ENCODE data around the gene WDR53. TPM values are rescaled to one million over a fixed set of nuclear protein-coding genes. Genes with fewer than 3 reads are reported as not detected.
A peak's percentile ranks its signal among the peaks of the same experiment; 100 is the strongest.

Gene WDR53
- total RNA-seq, 4 donors from 2014 or later: 3.8 to 8.7 (median 5.6) TPM

DNA sequence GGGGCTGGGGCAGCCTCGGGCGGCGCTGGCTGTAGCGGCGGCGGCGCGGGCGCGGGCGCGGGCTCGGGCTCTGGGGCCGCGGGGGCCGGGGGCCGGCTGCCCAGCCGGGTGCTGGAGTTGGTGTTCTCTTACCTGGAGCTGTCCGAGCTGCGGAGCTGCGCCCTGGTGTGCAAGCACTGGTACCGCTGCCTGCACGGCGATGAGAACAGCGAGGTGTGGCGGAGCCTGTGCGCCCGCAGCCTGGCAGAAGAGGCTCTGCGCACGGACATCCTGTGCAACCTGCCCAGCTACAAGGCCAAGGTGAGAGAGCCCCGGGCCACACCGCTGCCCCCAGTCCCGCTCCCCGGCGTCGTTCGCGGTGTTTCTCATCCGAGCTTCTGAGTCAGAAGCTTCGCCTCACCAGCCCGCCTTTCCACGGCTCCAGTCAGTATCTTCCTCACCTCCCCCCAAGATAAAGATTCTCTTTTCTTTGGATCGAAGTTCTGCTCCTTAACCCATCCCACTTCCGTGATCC is 706 bp upstream of the WDR53 start:
- peak overlapping the region; percentile 87 to 96 (median 92) for H3K27ac ChIP-seq (replicated peaks in 1 of 4)
- peaks cover 0 to 16% (median 9%) of the 10 kb centered on the region in 4 donors for H3K36me3 ChIP-seq
- intact Hi-C loops (cut with DNase I): loop anchor here (5.0 kb wide), 1 partner anchor 373 kb away; the partner anchor contains the start of gene NCBP2
- H3K4me3 ChIP-seq: peak overlapping the region; percentile 92 to 96 (median 93)
- no peaks in the 10 kb centered on the region for H3K27me3 ChIP-seq
- DNase-seq (ENCODE audit: extremely low spot score): peak; percentile 91
- TF ChIP-seq, protein P1, sequence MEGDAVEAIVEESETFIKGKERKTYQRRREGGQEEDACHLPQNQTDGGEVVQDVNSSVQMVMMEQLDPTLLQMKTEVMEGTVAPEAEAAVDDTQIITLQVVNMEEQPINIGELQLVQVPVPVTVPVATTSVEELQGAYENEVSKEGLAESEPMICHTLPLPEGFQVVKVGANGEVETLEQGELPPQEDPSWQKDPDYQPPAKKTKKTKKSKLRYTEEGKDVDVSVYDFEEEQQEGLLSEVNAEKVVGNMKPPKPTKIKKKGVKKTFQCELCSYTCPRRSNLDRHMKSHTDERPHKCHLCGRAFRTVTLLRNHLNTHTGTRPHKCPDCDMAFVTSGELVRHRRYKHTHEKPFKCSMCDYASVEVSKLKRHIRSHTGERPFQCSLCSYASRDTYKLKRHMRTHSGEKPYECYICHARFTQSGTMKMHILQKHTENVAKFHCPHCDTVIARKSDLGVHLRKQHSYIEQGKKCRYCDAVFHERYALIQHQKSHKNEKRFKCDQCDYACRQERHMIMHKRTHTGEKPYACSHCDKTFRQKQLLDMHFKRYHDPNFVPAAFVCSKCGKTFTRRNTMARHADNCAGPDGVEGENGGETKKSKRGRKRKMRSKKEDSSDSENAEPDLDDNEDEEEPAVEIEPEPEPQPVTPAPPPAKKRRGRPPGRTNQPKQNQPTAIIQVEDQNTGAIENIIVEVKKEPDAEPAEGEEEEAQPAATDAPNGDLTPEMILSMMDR (IDR thresholded peaks at IDR 0.05): no peak
- TF ChIP-seq POLR2AphosphoS5 (IDR thresholded peaks at IDR 0.05) (no peak), EP300 (IDR thresholded peaks at IDR 0.05) (no peak), POLR2A (IDR thresholded peaks at IDR 0.05; ENCODE audit: low read depth) (no peak)
- H3K9me3 ChIP-seq: no peaks in the 10 kb centered on the region
- peaks cover 29 to 60% (median 38%) of the 10 kb centered on the region in 4 donors for H3K4me1 ChIP-seq
- 3% methylated on average over 14 of the region's 44 CpGs for WGBS

DNA sequence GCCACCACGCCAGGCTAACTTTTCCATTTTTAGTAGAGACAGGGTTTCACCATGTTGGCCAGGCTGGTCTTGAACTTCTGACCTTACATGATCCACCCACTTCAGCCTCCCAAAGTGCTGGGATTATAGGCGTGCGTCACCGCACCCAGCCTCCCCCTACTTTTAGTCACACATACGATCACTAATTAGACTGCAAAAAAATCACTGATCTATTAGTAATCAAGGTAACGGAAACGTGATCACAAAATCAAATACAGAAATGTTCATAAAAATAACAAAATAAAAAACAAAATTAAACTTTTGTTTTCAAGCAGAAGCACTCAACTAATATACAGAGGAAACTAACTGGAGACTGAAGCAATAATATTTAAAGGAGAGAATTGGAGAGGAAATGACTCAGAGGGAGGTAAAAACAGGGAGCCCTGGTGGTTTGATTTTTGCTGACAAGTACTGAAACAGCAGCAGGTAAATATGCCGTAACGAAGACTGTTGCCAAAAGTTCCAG is 4.6 kb downstream of the WDR53 start:
- Histone ChIP-seq H3K27me3 (no peaks in the 10 kb centered on the region), H3K4me1 (peaks cover 9 to 17% (median 13%) of the 10 kb centered on the region in 4 donors), H3K9me3 (no peaks in the 10 kb centered on the region), H3K4me3 (no peak overlapping the region), H3K27ac (replicated peaks in 1 of 4) (no peak overlapping the region), H3K36me3 (peaks cover 12 to 50% (median 27%) of the 10 kb centered on the region in 4 donors)
- TF ChIP-seq, protein P1 (IDR thresholded peaks at IDR 0.05): no peak
- TF ChIP-seq POLR2A (IDR thresholded peaks at IDR 0.05; ENCODE audit: low read depth): no peak
- no peak for TF ChIP-seq POLR2AphosphoS5 (IDR thresholded peaks at IDR 0.05)
- TF ChIP-seq EP300 (IDR thresholded peaks at IDR 0.05): no peak
- intact Hi-C loops (cut with DNase I): no loop called here
- WGBS: 90% methylated on average over 9 of the region's 9 CpGs
- no peak for DNase-seq (ENCODE audit: extremely low spot score)

DNA sequence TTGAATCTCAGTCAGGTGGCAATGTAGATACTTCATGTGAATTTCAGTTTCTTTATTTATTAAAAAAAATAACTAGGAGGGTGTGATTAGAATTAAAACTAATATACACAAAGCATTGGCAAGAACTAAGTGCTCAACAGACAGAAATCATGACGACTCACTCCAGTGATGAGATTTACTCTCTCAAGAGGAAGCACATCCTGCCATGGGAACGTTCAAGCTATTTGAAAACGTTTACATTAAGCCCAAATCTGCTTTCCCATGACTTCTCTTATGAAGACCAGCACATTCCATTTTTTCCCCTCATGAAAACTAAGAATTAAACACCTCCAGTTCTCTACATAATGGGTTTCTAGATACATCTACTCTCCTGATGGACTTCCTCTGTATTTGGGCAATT is 8.5 kb downstream of the WDR53 start:
- Histone ChIP-seq H3K27ac (replicated peaks in 1 of 4) (no peak overlapping the region), H3K4me3 (no peak overlapping the region), H3K27me3 (no peaks in the 10 kb centered on the region), H3K36me3 (peaks cover 12 to 40% (median 18%) of the 10 kb centered on the region in 4 donors), H3K4me1 (no peaks in the 10 kb centered on the region), H3K9me3 (no peaks in the 10 kb centered on the region)
- DNase-seq (ENCODE audit: extremely low spot score): no peak
- TF ChIP-seq EP300 (IDR thresholded peaks at IDR 0.05): no peak
- TF ChIP-seq, protein P1 (IDR thresholded peaks at IDR 0.05): no peak
- WGBS: 33% methylated on average over 3 of the region's 3 CpGs
- intact Hi-C loops (cut with DNase I): no loop called here

DNA sequence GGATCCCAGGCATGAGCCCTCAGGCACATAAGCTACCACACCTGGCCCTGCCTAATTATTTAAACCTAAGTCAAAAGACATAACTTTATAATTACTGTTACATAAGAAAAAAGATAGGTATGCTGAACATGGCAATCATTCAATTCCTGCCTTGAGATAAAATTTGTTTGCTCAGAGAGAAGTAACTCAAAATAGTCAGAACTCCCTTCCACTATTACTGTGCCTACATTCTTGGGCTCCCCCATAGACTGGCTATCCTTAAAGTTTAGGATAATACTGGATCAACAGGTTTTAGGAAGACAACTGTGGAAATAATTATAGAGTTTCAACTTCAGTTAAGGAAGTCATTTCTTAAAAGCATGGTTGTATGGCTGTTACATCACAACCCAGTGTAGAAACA is 9.9 kb downstream of the WDR53 start:
- intact Hi-C loops (cut with DNase I): no loop called here
- H3K27ac ChIP-seq (replicated peaks in 1 of 4): no peak overlapping the region
- no peak for DNase-seq (ENCODE audit: extremely low spot score)
- no peaks in the 10 kb centered on the region for H3K9me3 ChIP-seq
- TF ChIP-seq POLR2AphosphoS5 (IDR thresholded peaks at IDR 0.05) (no peak), POLR2A (IDR thresholded peaks at IDR 0.05; ENCODE audit: low read depth) (no peak), EP300 (IDR thresholded peaks at IDR 0.05) (no peak)
- TF ChIP-seq, protein P1 (IDR thresholded peaks at IDR 0.05): no peak
- H3K4me3 ChIP-seq: no peak overlapping the region
- H3K36me3 ChIP-seq: peaks cover 12 to 50% (median 21%) of the 10 kb centered on the region in 4 donors
- H3K4me1 ChIP-seq: no peaks in the 10 kb centered on the region
- H3K27me3 ChIP-seq: no peaks in the 10 kb centered on the region

DNA sequence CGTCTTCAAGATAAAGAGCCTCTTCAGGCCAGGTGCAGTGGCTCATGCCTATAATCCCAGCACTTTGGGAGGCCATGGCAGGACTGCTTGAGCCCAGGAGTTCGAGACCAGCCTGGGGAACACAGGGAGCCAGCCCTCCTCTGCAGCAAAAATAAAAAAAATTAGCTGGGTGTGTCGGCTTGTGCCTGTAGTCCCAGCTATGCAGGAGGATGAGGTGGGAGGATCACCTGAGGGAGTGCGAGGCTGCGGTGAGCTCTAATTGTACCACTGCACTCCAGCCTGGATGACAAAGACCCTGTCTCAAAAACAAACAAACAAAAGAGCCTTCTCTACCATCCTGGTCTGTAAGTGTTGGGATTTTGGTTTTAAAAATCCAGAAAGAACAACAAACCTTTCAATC is 11.1 kb downstream of the WDR53 start:
- no peaks in the 10 kb centered on the region for H3K4me1 ChIP-seq
- no peak overlapping the region for H3K4me3 ChIP-seq
- peaks cover 12 to 48% (median 21%) of the 10 kb centered on the region in 4 donors for H3K36me3 ChIP-seq
- no peaks in the 10 kb centered on the region for H3K27me3 ChIP-seq
- 83% methylated on average over 5 of the region's 5 CpGs for WGBS
- TF ChIP-seq, protein P1 (IDR thresholded peaks at IDR 0.05): no peak
- no peak for DNase-seq (ENCODE audit: extremely low spot score)
- H3K9me3 ChIP-seq: no peaks in the 10 kb centered on the region
- no peak overlapping the region for H3K27ac ChIP-seq (replicated peaks in 1 of 4)
- intact Hi-C loops (cut with DNase I): no loop called here
